GM21526 (cell line): ENCODE data around the gene SH3BP1.

Experiments used
- ATAC-seq: cut with Tn5 transposase; IDR thresholded peaks from one replicate; pipeline ENCODE4 v1.9.1; 2021; ENCODE audit warnings: moderate library complexity; ENCODE audit not compliant: unreplicated experiment, low FRiP score

SH3BP1 gene

GRCh38 chr22:37657590-37658132, 18.2 kb downstream of the SH3BP1 start:
- no peak for ATAC-seq

DNA sequence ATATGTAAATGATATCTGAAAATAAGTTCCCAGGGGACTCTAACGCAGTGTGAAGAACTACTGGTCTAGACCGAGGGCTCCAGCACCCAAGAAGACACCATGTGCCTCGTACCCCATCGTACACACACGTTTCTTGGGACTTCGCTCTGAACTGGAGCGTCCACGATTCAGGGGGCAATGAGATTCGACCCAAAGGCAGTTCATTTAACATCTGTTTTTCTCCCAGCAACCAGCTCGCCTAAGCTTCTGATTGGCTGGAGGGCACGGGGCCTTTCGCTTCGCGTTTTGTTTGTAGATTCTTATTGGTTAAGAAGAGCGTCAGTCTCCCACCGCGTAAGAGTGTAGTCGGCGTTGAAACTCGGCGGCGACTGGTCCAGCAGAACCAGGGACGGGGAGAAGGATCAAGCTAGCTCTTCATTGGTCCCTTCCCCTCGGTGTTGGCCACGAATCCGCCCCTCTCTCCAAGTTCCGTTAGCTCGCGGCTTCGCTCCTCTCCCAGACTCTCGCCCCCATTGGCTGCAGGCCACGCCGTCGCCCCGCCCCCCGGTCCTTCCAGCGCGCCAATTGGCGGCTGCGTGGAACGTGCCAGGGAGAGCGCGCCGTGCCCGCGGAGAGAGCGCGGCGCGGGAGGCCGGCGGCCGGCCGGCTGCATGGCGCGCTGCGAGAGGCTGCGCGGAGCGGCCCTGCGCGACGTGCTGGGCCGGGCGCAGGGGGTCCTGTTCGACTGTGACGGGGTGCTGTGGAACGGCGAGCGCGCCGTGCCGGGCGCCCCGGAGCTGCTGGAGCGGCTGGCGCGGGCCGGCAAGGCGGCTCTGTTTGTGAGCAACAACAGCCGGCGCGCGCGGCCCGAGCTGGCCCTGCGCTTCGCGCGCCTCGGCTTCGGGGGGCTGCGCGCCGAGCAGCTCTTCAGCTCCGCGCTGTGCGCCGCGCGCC, 18.9 kb downstream of the SH3BP1 start, which contains the start of gene PDXP:
TSS of gene PDXP (plus strand) at position 591 of the 933 bp plus-strand sequence. CDS start at position 651, 60 bp downstream.
- ATAC-seq: peak; percentile 74

GRCh38 chr22:37659066-37659896, 19.8 kb downstream of the SH3BP1 start:
- peak; percentile 5 for ATAC-seq

GRCh38 chr22:37659897-37660708, 20.6 kb downstream of the SH3BP1 start:
- no peak for ATAC-seq

DNA sequence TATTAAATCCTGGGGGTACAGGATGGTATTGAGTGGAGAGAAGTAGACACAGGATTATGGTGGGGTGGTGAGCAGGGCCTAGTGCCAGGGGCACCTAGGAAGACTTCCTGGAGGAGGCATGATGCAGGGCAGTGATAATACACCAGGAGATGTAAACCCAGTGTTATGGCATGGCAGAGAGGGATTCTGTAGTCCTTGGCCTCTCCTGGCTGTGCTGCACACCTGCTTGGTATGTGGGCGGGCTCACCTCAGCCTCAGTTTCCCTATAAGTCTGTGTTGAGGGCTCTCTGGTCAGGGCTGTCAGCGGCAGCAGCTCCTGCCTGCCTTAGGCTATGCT, 21.2 kb downstream of the SH3BP1 start:
- ATAC-seq: no peak

- no peak for ATAC-seq
These were observed 21.9 kb downstream of the SH3BP1 start for GRCh38 chr22:37661160-37661924.

DNA sequence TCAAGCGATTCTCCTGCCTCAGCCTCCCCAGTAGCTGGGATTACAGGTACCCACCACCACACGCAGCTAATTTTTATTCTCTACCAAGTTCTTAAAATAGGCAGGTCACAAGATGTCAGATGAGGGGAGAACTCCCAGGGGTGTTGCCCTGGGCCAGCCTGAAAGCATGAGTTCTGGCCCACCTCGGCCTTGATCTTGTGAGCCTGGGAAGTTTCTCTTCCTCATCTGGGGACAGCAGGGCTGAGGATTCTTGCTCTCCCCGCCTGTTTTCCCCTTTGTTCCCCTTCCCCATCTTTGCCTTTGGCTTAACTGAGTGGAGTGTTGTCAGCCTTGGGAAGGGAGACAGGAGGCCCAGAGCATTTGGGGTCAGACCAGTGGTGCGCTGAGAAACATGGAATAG, 22.6 kb downstream of the SH3BP1 start:
- ATAC-seq: no peak

- ATAC-seq: no peak
These were observed 24.2 kb downstream of the SH3BP1 start for GRCh38 chr22:37663521-37664140.

DNA sequence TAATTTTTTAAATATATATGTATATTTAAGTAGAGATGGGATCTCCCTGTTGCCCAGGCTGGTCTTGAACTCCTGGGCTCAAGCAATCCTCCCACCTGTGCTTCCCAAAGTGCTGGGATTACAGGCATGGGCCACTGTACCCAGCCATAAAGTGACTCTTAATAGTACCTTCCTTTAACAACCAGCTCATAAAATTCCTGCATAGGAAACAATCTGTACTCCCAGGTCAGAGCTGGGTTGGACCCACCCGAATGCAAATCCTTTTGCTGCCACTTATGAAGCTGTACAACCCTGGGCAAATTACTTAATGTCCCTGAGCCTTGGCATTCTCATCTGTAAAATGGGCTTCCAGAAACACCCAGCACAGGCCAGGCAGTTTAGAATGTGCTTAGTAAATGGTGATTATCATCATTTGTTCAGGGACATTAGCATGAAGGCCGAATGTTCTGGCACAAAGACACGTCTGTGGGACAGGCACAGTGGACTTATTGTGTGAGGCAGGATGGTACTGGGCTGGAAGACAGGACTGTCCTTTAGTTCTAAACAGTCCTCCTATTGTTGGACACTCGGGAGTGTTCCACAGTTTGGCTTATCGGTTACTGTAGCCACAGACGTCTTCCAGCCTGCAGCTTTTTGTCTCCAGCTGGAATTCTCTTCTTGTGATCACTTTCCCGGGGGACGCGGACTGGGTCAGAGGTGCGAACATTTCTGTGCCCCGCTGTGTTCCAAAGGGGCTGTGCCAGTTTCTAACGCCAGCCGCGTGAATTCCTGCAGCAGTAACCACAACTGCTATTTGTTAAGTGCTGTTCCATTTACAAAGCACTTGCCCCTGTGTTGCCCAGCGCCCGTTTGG, 25.0 kb downstream of the SH3BP1 start:
- no peak for ATAC-seq

- no peak for ATAC-seq
These were observed 26.0 kb downstream of the SH3BP1 start for GRCh38 chr22:37665487-37665886.

GRCh38 chr22:37669586-37669985, 30.1 kb downstream of the SH3BP1 start:
- ATAC-seq: no peak

DNA sequence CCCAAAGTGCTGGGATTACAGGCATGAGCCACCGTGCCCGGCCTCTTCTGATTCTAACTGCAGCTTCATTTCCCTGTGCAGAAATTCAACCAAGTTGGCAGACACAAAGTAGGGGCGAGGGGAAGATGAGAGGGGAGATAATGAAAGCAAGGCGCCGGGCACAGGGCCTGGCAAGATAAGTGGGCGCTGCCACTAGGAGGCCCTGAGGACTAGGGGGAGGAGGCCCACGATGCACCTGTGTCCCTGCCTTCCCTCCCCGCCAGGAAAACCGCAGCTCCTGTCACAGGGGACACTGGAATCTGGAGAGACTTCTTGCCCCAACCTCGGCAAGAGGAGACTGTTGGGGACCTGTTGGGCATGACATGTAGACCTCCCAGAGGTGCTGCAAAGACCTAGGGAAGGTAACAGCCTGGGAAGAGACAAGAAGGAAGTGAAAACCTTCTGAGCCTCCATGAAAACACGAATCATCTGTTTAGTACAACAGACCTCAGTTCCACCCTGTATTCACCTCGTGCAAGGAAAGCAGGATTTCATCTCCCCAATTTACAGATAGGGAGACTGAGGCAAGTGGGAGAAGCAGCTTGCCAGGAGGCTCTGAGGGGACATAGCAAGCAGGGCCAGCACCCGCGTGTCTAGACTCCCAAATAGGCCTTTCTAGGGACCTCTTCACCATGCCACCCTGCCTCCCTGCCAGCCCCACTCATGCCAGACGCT, 32.9 kb downstream of the SH3BP1 start:
- no peak for ATAC-seq

DNA sequence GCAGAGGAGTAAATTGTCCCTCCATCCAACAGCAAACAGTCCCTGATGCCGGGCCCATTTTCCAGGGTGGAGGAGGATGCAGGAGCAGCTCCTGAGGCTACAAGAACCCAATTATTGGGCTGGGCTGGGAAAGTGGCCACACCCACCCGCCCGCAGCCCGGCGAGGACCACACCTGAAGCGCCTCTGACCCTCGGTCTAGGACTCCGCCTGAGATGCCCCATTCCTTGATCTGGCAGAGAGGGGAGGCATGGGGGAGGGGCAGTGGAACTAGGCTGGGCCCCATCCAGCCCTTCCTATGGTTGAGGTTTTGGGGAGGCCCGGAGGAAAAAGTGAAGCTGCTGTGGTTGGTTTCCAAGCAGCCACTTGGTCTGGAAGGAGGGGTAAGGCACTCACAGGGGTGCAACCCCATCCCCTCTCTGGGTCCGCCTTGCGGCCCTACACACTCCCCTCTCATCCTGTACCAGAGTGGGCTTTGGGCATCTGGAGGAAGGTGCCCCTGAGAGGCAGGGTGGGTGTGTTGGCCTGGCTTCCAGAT, 33.5 kb downstream of the SH3BP1 start:
- ATAC-seq: no peak

DNA sequence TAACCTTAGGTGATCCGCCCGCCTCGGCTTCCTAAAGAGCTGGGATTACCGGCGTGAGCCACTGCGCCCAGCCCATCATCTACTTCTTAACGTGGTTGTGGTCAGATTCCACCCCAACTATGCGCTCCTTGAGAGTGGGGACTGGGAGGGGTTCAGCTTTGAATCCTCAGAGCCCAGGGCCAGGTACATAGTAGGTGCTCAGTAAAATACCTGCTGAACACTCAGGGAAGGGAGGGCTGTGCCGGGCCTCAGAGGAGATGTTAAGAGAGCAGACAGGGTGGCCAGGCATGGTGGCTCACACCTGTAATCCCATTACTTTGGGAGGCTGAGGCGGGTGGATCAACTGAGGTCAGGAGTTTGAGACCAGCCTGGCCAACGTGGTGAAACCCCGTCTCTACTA, 34.8 kb downstream of the SH3BP1 start:
- no peak for ATAC-seq

GRCh38 chr22:37674951-37675929, 35.8 kb downstream of the SH3BP1 start, which contains the start of gene LGALS1:
Gene LGALS1 (plus strand): TSS chr22:37675636. CDS start chr22:37675703, 67 bp downstream.
- peak; percentile 36 for ATAC-seq
